ENCODE data around the gene TRIM9. TPM values are rescaled to one million over a fixed set of nuclear protein-coding genes. Genes with fewer than 3 reads are reported as not detected.

The TRIM9 gene
- total and polyA plus RNA-seq, 4 donors: 0.08 to 1.3 (median 0.50) TPM

DNA sequence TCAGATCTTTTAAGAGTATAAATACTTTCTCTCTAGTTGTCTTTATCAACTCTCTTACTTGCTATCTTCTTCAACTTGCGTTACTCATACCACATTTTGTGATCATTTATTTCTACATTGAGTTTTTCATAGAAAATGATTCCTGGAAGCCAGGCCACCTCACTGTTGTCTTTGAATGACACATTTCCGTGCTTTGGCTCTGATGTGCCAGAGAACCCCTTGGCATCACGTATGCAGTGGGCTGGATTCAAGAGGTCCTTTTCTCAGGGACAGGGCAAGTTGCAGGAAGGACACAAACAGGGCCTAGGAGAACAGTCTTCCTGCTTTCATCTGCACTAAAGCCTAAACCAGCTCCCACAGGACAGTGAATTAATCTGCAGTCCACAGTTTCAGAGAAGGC, 80.3 kb downstream of the TRIM9 start:
- Histone ChIP-seq H3K4me1 (ENCODE audit: control insufficient read depth in 5 of 5, insufficient read depth in 5 of 5, low read length in 5 of 5) (peaks cover 0 to 8% (median 2%) of the 10 kb centered on the region in 5 donors), H3K27me3 (ENCODE audit: control insufficient read depth in 3 of 3, insufficient read depth in 3 of 3, low read length in 2 of 3) (no peaks in the 10 kb centered on the region), H3K27ac (ENCODE audit: low read depth in 1 of 2, low read length in 1 of 2) (no peak overlapping the region), H3K4me3 (no peak overlapping the region), H3K36me3 (ENCODE audit: control insufficient read depth in 4 of 4, insufficient read depth in 4 of 4, low read length in 4 of 4) (no peaks in the 10 kb centered on the region), H3K9me3 (ENCODE audit: control insufficient read depth in 4 of 4, insufficient read depth in 3 of 4, low read length in 3 of 4) (no peaks in the 10 kb centered on the region), H3K9ac (ENCODE audit: insufficient read depth in 1 of 2, low read length in 2 of 2) (no peak overlapping the region)
- 82 to 94% methylated on average over 3 of the region's 3 CpGs for WGBS, 2 donors
- ATAC-seq (ENCODE audit: insufficient read depth, low FRiP score) (no peak), DNase-seq (no peak)
- TF ChIP-seq, protein P1, sequence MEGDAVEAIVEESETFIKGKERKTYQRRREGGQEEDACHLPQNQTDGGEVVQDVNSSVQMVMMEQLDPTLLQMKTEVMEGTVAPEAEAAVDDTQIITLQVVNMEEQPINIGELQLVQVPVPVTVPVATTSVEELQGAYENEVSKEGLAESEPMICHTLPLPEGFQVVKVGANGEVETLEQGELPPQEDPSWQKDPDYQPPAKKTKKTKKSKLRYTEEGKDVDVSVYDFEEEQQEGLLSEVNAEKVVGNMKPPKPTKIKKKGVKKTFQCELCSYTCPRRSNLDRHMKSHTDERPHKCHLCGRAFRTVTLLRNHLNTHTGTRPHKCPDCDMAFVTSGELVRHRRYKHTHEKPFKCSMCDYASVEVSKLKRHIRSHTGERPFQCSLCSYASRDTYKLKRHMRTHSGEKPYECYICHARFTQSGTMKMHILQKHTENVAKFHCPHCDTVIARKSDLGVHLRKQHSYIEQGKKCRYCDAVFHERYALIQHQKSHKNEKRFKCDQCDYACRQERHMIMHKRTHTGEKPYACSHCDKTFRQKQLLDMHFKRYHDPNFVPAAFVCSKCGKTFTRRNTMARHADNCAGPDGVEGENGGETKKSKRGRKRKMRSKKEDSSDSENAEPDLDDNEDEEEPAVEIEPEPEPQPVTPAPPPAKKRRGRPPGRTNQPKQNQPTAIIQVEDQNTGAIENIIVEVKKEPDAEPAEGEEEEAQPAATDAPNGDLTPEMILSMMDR (IDR thresholded peaks at IDR 0.05; ENCODE audit: control extremely low read depth, extremely low read depth): no peak

DNA sequence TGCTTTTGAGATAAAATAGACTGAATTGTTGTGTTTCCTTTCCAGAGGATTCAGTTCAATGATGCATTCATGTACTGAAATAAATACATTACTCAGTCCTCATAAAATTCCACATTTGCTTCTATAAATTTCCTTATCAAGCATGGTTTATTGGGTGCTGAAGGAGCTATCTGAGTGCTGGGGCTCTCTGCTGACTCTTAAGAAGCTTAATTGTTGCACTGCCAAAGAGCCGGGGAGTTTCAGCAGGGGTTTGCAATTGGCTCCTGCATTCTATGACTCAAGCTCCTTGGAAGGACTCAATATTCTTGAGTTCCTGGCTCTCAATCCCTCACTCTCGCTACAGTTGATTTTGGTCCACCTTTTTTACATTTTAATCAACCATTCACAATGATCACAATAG, 80.8 kb downstream of the TRIM9 start:
- no peak overlapping the region for H3K9ac ChIP-seq (ENCODE audit: insufficient read depth in 1 of 2, low read length in 2 of 2)
- WGBS, 2 donors: 55 to 75% methylated on average over 2 of the region's 2 CpGs
- H3K4me1 ChIP-seq (ENCODE audit: control insufficient read depth in 5 of 5, insufficient read depth in 5 of 5, low read length in 5 of 5): peaks cover 0 to 4% (median under 1%) of the 10 kb centered on the region in 5 donors
- TF ChIP-seq, protein P1 (IDR thresholded peaks at IDR 0.05; ENCODE audit: control extremely low read depth, extremely low read depth): no peak
- no peaks in the 10 kb centered on the region for H3K36me3 ChIP-seq (ENCODE audit: control insufficient read depth in 4 of 4, insufficient read depth in 4 of 4, low read length in 4 of 4)
- ATAC-seq (ENCODE audit: insufficient read depth, low FRiP score) (no peak), DNase-seq (peak in 2 of 3 donors; percentile 56 to 77)
- H3K9me3 ChIP-seq (ENCODE audit: control insufficient read depth in 4 of 4, insufficient read depth in 3 of 4, low read length in 3 of 4): no peaks in the 10 kb centered on the region
- H3K4me3 ChIP-seq: no peak overlapping the region
- no peaks in the 10 kb centered on the region for H3K27me3 ChIP-seq (ENCODE audit: control insufficient read depth in 3 of 3, insufficient read depth in 3 of 3, low read length in 2 of 3)
- H3K27ac ChIP-seq (ENCODE audit: low read depth in 1 of 2, low read length in 1 of 2): no peak overlapping the region

DNA sequence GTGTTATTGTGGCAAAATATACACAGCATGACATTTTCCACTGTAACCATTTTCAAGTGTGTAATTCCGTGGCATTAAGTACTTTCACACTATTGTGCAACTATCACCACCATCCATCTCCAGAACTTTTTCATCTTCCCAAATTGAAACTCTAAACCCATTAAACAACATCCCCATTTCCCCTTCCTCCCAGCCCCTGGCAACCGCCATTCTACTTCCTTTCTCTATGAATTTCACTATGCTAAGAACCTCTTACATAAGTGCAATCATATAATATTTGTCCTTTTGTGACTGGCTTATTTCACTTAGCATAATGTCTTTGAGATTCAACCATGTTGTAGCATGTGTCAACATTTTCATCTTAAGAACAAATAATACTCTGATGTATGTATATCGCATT, 82.8 kb downstream of the TRIM9 start:
- Histone ChIP-seq H3K27ac (ENCODE audit: low read depth in 1 of 2, low read length in 1 of 2) (no peak overlapping the region), H3K9ac (ENCODE audit: insufficient read depth in 1 of 2, low read length in 2 of 2) (no peak overlapping the region), H3K36me3 (ENCODE audit: control insufficient read depth in 4 of 4, insufficient read depth in 4 of 4, low read length in 4 of 4) (no peaks in the 10 kb centered on the region), H3K4me3 (no peak overlapping the region), H3K9me3 (ENCODE audit: control insufficient read depth in 4 of 4, insufficient read depth in 3 of 4, low read length in 3 of 4) (no peaks in the 10 kb centered on the region), H3K4me1 (ENCODE audit: control insufficient read depth in 5 of 5, insufficient read depth in 5 of 5, low read length in 5 of 5) (peaks cover 0 to 5% (median under 1%) of the 10 kb centered on the region in 5 donors), H3K27me3 (ENCODE audit: control insufficient read depth in 3 of 3, insufficient read depth in 3 of 3, low read length in 2 of 3) (no peaks in the 10 kb centered on the region)
- no peak for DNase-seq
- TF ChIP-seq, protein P1 (IDR thresholded peaks at IDR 0.05; ENCODE audit: control extremely low read depth, extremely low read depth): no peak
- no peak for ATAC-seq (ENCODE audit: insufficient read depth, low FRiP score)
- 47 to 56% methylated on average over 3 of the region's 3 CpGs for WGBS, 2 donors

DNA sequence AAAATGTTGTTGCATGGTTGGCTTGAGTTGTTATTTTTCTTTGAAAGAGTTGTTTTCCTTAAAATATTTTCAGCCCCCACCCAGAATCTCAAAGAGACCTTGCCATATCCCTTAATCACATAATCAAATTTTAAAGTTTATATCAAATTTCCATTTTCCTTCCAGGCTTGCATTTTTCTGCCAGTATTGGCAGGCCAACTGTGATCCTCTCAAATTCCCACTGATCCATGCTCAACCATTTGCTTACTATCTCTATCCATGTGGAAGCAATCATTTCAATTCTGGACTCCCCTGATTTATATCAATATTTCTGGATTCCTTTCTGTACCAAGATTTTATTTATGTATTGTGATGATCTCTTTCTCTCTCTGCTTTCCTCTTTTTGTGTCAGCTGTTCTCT, 86.5 kb downstream of the TRIM9 start:
- ATAC-seq (ENCODE audit: insufficient read depth, low FRiP score) (no peak), DNase-seq (no peak)
- Histone ChIP-seq H3K9me3 (ENCODE audit: control insufficient read depth in 4 of 4, insufficient read depth in 3 of 4, low read length in 3 of 4) (no peaks in the 10 kb centered on the region), H3K4me1 (ENCODE audit: control insufficient read depth in 5 of 5, insufficient read depth in 5 of 5, low read length in 5 of 5) (peaks cover 0 to 17% (median 1%) of the 10 kb centered on the region in 5 donors), H3K9ac (ENCODE audit: insufficient read depth in 1 of 2, low read length in 2 of 2) (no peak overlapping the region), H3K27me3 (ENCODE audit: control insufficient read depth in 3 of 3, insufficient read depth in 3 of 3, low read length in 2 of 3) (no peaks in the 10 kb centered on the region), H3K4me3 (no peak overlapping the region), H3K27ac (ENCODE audit: low read depth in 1 of 2, low read length in 1 of 2) (no peak overlapping the region), H3K36me3 (ENCODE audit: control insufficient read depth in 4 of 4, insufficient read depth in 4 of 4, low read length in 4 of 4) (no peaks in the 10 kb centered on the region)
- TF ChIP-seq, protein P1 (IDR thresholded peaks at IDR 0.05; ENCODE audit: control extremely low read depth, extremely low read depth): no peak
